Superior temporal gyrus (tissue), 1 donor: ENCODE data around the gene HPSE2.

Source experiments
- DNase-seq: peaks from one replicate; pipeline ENCODE4 v3.0.0-alpha.2; 2016; ENCODE audit errors: extremely low spot score

HPSE2 gene

DNA sequence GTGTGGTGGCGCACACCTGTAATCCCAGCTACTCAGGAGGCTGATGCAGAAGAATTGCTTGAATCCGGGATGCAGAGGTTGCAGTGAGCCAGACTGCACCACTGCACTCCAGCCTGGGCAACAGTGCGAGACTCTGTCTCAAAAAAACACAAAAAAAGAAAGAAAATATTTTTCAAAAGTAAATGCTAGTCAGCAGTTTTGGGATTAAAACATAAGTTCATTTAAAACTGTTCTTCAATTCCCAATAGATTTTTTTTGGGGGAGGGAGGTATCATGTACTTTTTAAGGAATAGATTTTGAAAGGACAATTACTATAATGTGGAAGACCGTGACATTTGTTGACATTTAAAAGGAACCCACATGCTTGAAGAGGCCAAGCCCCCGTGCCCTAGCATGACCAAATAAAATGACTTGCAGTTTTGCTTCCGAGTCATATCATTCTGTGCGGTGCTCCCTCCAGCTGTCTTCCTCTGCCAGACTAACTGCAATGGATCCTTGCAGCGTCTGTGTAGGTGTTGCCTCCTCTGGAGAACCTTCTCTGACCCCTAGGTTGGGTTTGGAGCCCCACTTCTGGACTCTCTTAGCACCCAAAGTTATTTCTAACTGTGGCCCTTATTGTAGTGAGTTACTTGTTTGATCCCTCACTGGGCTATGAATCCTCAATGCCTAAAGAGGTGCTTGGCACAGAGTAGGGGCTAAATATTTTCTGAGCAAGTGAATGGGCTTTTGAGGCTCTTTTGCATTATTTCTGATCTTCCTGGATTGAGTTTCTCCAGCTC, 771.5 kb downstream of the HPSE2 start:
- no peak for DNase-seq

GRCh38 chr10:98463016-98463415, 772.6 kb downstream of the HPSE2 start:
- DNase-seq: no peak

GRCh38 chr10:98461500-98461842, 774.2 kb downstream of the HPSE2 start:
- DNase-seq: no peak

- no peak for DNase-seq
These were observed 774.7 kb downstream of the HPSE2 start for GRCh38 chr10:98460837-98461499.

DNA sequence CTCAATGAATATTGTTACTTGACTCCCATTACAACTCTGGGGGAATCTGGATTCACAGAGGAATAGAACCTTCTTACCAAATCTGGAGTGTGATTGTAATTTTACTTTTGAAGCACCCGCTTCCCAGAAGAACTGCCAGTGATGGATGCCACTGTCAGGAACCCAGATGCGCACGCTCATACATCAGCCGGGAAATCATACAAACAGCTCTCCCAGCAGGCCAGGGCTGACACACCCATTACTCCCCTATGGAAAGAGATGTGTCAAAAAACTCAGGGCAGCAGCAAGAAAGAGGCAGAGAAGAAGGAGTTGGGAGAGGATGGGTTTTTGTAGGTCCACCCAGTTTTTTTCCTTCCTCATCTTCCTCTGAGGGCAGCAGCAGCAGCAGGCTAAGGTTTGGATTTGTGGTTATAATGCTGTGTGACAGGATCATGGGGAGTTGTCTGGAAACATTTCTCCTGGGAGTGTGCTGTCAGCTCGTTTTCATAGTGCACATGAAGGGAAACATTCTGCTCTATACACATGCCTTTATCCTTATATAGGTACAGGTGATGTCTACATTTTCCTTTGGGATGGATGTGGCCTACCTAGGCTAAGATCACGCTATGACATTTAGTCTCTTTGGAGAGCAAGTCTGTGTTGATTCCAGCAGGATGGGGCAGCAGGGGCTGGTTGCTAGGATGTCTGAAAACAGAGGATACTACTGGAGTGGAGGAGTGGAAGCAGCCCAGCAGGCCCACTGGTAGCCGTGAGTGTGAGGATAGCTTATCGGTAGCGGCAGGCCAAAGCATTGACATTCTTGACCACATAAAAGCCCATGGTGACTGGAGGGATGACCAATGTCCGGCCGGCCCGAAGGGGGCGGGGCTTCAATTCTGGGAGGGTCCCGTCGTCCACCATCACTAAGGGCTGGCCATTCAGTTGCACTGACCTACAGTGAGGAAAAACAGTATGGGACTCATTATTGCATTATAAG, 776.6 kb downstream of the HPSE2 start:
- DNase-seq: no peak

- DNase-seq: no peak
These were observed 777.9 kb downstream of the HPSE2 start for GRCh38 chr10:98457721-98458120.

GRCh38 chr10:98456686-98457482, 778.8 kb downstream of the HPSE2 start:
- no peak for DNase-seq

DNA sequence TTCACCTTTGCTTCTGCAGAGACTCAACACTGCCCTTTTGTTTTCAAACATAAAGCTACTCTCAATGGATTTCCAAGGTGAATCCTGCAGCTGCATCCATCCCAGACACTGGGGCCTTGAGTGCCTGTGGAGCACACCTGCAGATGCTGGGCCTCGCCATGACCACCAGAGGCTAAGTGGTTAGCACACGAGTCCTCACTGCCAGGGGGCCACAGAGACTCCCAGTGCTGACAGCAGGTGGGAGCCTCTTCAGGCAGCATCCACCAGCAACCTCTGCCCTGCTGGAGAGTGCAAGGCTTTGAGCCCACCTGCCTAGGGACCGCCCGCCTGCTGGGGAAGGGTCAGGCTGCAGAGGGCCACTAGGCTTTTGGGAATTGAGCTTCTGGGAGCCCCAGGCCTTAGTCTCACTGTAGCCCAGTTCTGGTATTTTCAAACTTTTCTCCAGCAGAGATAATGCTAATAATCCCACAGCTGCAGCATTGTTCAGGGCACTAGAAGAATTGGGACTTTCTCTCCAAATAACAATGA, 779.5 kb downstream of the HPSE2 start:
- DNase-seq: no peak

DNA sequence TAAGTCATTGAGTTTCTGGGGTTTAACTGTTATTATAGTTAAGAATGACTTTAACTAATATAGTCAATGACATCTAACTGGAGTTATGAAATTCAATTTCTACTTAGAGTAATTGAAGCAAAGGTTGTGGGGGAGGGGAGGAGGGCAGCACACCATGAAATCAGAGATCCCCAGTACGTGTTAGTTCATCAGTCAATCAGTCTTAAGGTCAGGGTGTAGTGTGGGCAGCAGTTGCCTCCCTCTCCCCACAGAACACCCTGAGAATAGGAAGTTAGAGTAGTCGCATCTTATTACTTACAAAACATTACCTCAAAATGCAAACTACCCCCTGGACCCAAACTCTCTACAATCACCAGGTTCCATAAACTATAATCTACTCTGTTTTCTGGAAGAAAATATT, 781.9 kb downstream of the HPSE2 start:
- DNase-seq: no peak

- DNase-seq: no peak
These were observed 785.0 kb downstream of the HPSE2 start for GRCh38 chr10:98450618-98451017.

- no peak for DNase-seq
These were observed 786.4 kb downstream of the HPSE2 start for GRCh38 chr10:98449287-98449686.

DNA sequence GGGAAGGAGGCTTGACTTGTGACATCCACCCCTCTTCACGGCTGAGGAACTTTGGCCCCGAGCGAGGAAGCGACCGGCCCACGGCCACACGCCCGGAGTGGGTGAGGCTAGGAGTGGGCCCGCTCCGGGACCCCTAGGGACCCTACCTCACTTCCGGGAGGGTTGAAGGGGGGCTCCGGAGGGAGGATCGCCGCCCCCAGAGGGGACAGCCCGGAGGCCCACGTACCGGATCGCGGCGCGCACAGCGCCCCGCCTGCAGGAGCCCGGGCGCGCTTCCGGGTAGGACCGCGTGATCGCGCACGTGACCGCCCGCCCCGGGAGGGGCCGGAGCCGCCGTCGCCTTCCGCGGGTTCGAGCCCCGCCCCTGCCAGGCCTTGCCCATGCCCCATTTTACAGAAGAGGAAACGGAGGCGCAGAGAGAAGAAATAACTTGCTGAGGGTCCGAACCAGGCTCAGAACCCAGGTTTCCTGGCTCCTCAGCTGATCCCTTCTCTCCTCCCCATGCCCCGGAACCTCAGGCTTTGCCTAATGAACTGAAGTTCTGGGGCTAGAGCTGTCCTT, 788.9 kb downstream of the HPSE2 start, which contains the start of gene HPS1:
Gene HPS1 (minus strand): TSS at position 275 of the 561 bp plus-strand sequence. CDS start 3,695 bp downstream, outside the sequence.
- DNase-seq: peak; percentile 75

DNA sequence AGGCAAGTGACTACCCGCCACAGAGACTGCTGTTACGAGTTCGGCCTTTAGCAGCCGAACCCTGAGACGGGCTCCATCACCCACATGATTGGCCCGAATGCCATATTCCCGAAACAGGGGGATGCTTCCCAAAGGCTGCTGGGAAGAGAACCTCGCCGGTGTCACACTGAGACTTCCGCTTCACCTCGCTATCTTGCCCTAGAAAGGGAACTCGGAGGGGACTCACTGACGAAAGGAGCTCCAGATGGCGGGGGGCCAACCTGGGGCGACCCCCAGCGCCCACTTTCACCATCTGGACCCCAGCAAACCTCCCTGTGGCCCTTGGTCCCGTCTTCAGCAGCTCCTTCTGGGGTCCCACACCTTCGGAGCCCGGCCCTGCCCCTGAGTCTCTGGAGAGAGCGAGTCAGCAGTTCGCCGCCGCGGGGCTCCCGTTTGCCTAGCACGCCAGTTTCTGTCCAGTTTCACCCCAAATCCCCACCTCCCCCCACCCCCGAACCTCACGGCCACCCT, 789.4 kb downstream of the HPSE2 start:
- DNase-seq: no peak

GRCh38 chr10:98445200-98445812, 790.3 kb downstream of the HPSE2 start:
- no peak for DNase-seq

GRCh38 chr10:98444314-98445006, 791.2 kb downstream of the HPSE2 start:
- no peak for DNase-seq

DNA sequence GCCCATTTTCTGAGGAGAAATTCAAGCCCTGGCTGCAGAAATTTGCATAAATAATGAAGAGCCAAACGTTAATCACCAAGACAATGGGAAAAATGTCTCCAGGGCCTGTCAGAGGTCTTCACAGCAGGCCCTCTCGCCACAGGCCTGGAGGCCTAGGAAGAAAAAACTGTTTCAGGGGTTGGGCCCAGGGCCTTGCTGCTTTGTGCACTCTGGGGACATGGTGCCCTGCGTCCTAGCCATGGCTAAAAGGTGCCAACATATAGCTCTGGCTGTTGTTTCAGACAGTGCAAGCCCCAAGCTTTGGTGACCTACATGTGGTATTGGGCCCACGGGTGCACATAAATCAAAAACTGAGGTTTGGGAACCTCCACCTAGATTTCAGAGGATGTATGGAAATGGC, 796.9 kb downstream of the HPSE2 start:
- DNase-seq: no peak

- no peak for DNase-seq
These were observed 798.9 kb downstream of the HPSE2 start for GRCh38 chr10:98436704-98437103.

- no peak for DNase-seq
These were observed 800.5 kb downstream of the HPSE2 start for GRCh38 chr10:98435178-98435577.
